GM12878 (cell line): ENCODE data around the gene CNOT8. TPM values are rescaled to one million over a fixed set of nuclear protein-coding genes. Genes with fewer than 3 reads are reported as not detected.
A peak's percentile ranks its signal among the peaks of the same experiment; 100 is the strongest.

Experiments
- BHLHE40 ChIP-seq, 2 experiments: fragments of 450-650 bp in 1 of 2; IDR thresholded peaks; 2 replicates each; pipeline ENCODE4 v1.6.1; 2011 to 2017; ENCODE audit warnings: low read depth in 2 of 2, borderline replicate concordance in 1 of 2, improper control_type of control experiment in 1 of 2, low read length in 1 of 2, mild to moderate bottlenecking in 1 of 2
- CBFB ChIP-seq: IDR thresholded peaks from 2 replicates; pipeline ENCODE4 v1.6.1; 2016; ENCODE audit warnings: antibody characterized with exemption, low read depth
- JUNB ChIP-seq: IDR thresholded peaks from 2 replicates; pipeline ENCODE4 v1.6.1; 2016; ENCODE audit warnings: antibody characterized with exemption, mild to moderate bottlenecking
- NFIC ChIP-seq: IDR thresholded peaks from 2 replicates; pipeline ENCODE4 v1.6.1; 2012; ENCODE audit warnings: low read depth, mild to moderate bottlenecking, inconsistent platforms, low read length, moderate library complexity
- RFX5 ChIP-seq: IDR thresholded peaks from 2 replicates; pipeline ENCODE4 v1.6.1; 2011; ENCODE audit warnings: low read depth, low read length, improper control_type of control experiment
- SMARCA5 ChIP-seq: fragments of 450-650 bp; IDR thresholded peaks from 2 replicates; pipeline ENCODE4 v1.6.1; 2017; ENCODE audit warnings: mild to moderate bottlenecking
- TARDBP ChIP-seq: IDR thresholded peaks from 2 replicates; pipeline ENCODE4 v1.6.1; 2016; ENCODE audit warnings: borderline replicate concordance
- YY1 ChIP-seq: IDR thresholded peaks from 2 replicates; pipeline ENCODE4 v1.6.1; 2011; ENCODE audit warnings: low read depth, mild to moderate bottlenecking, low read length
- ZSCAN29 ChIP-seq: fragments of 450-650 bp; IDR thresholded peaks from 2 replicates; pipeline ENCODE4 v1.6.1; 2017; ENCODE audit warnings: mild to moderate bottlenecking, moderate library complexity
- polyA plus RNA-seq, 11 experiments: library from polyadenylated mRNA; depleted of rRNA in 4 of 11; unstranded in 6 of 11; stranded (reverse) in 5 of 11; fragments of >200 nt; fragmentation: Nextera tagmentation in 4 of 11; fragmentation: Illumina TruSeq in 1 of 11; extraction: Ambion mirVana in 4 of 11; extraction: Trizol in 1 of 11; gene quantifications; 1 replicate in 1 of 11; 2 replicates in 10 of 11; pipeline versions ENCODE4 v1.2.1 to v1.2.3, GENCODE V29; 2011 to 2016; ENCODE audit warnings: inconsistent platforms in 2 of 11, missing spikeins in 2 of 11, low read depth in 1 of 11
- total RNA-seq, 4 experiments: library from RNA; depleted of rRNA in 3 of 4; stranded (reverse); fragments of >200 nt in 3 of 4; fragmentation: Illumina TruSeq in 1 of 4; extraction: Trizol in 1 of 4; gene quantifications; 2 replicates each; pipeline versions ENCODE4 v1.2.1 to v1.2.3, GENCODE V29; 2013 to 2021
- TF ChIP-seq, protein P1 (sequence below): fragments of 450-650 bp; IDR thresholded peaks from 2 replicates; pipeline ENCODE4 v1.6.1; 2017; ENCODE audit warnings: mild to moderate bottlenecking
- TF ChIP-seq, protein P2 (sequence below): IDR thresholded peaks from 2 replicates; pipeline ENCODE4 v1.6.1; 2012; ENCODE audit warnings: low read depth, low read length, improper control_type of control experiment
- TF ChIP-seq, protein P3 (sequence below): fragments of 450-650 bp; IDR thresholded peaks from 2 replicates; pipeline ENCODE4 v1.6.1; 2016; ENCODE audit warnings: mild to moderate bottlenecking
- TF ChIP-seq, protein P4 (sequence below): IDR thresholded peaks from 2 replicates; pipeline ENCODE4 v1.6.1; 2011; ENCODE audit warnings: borderline replicate concordance, low read depth, mild to moderate bottlenecking, moderate library complexity, mixed read lengths, low read length; ENCODE audit not compliant: insufficient read depth; ENCODE audit errors: extremely low read length
- TF ChIP-seq, protein P5 (sequence below): fragments of 450-650 bp; IDR thresholded peaks from 2 replicates; pipeline ENCODE4 v1.6.1; 2017; ENCODE audit warnings: antibody characterized with exemption, mild to moderate bottlenecking, moderate library complexity
- TF ChIP-seq, protein P6 (sequence below): IDR thresholded peaks from 2 replicates; pipeline ENCODE4 v1.6.1; 2012; ENCODE audit warnings: low read length, inconsistent platforms
- TF ChIP-seq, protein P7 (sequence below): fragments of 450-650 bp; formaldehyde crosslinking; IDR thresholded peaks from 2 replicates; pipeline ENCODE4 v1.4.0; 2022; ENCODE audit warnings: mild to moderate bottlenecking, moderate library complexity

The CNOT8 gene
- total and polyA plus RNA-seq, 10 of the 15 experiments (the other 5 are each of a cell fraction or from before 2014, with no cell fraction given) = 13.2 to 57.1 (median 39.0) TPM

DNA sequence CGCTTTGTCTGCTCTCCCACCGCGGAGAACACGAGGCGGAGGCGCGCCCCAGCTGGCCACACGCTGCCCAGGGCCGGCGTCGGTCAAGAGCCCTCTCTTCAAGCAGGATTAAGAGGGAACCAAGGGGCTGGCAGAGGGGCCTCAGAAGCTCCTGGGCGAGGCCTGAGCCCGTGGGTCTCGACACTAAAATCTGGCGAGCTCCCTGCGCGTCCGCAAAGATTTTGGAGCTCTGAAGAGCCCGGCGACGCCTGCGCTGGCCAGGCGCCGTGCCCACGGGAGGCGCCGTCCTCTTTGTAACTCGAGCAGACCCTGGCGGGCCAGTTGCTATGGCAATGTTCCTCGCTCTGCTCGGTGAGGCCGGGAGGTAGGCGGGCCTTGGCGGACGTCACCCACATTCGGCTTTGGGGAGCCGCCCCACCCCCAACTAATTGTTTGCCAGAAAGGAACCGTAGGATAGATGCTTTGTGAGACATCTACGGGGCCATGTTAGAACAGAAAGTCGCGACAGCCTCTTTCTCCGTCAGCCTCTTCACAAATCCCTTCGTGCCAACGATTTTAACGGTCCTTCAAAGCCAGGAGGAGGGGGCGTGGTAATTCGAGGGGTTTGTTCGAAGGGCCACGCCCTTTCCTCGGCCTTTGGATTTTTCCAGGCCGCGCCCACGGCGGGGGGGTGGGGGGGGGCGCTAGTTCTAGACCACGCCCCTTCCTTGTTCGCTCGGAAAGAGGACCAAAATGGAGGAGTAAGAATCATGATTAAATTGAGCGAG is 714 bp upstream of the CNOT8 start (continued):
- TF ChIP-seq, protein P1, sequence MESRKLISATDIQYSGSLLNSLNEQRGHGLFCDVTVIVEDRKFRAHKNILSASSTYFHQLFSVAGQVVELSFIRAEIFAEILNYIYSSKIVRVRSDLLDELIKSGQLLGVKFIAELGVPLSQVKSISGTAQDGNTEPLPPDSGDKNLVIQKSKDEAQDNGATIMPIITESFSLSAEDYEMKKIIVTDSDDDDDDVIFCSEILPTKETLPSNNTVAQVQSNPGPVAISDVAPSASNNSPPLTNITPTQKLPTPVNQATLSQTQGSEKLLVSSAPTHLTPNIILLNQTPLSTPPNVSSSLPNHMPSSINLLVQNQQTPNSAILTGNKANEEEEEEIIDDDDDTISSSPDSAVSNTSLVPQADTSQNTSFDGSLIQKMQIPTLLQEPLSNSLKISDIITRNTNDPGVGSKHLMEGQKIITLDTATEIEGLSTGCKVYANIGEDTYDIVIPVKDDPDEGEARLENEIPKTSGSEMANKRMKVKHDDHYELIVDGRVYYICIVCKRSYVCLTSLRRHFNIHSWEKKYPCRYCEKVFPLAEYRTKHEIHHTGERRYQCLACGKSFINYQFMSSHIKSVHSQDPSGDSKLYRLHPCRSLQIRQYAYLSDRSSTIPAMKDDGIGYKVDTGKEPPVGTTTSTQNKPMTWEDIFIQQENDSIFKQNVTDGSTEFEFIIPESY = no peak
- TF ChIP-seq RFX5 (no peak), ZSCAN29 (no peak), BHLHE40 (IDR thresholded peaks at IDR 0.05; ENCODE audit: borderline replicate concordance in 1 of 2, low read depth in 2 of 2, low read length in 1 of 2) (peak in 1 of 2 experiments; percentile 4; a peak in 1 of 4 replicates), CBFB (0 out of 2 replicates have a peak, but pooled peaks have one; percentile 29), SMARCA5 (no peak; the same call in none of the 2 replicates), NFIC (no peak), YY1 (no peak), TARDBP (no peak), JUNB (no peak)
- TF ChIP-seq, protein P2, sequence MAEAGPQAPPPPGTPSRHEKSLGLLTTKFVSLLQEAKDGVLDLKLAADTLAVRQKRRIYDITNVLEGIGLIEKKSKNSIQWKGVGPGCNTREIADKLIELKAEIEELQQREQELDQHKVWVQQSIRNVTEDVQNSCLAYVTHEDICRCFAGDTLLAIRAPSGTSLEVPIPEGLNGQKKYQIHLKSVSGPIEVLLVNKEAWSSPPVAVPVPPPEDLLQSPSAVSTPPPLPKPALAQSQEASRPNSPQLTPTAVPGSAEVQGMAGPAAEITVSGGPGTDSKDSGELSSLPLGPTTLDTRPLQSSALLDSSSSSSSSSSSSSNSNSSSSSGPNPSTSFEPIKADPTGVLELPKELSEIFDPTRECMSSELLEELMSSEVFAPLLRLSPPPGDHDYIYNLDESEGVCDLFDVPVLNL = peak; percentile 40; the same call in 1 of the 2 replicates
- TF ChIP-seq, protein P3, sequence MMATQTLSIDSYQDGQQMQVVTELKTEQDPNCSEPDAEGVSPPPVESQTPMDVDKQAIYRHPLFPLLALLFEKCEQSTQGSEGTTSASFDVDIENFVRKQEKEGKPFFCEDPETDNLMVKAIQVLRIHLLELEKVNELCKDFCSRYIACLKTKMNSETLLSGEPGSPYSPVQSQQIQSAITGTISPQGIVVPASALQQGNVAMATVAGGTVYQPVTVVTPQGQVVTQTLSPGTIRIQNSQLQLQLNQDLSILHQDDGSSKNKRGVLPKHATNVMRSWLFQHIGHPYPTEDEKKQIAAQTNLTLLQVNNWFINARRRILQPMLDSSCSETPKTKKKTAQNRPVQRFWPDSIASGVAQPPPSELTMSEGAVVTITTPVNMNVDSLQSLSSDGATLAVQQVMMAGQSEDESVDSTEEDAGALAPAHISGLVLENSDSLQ = no peak
- TF ChIP-seq, protein P4, sequence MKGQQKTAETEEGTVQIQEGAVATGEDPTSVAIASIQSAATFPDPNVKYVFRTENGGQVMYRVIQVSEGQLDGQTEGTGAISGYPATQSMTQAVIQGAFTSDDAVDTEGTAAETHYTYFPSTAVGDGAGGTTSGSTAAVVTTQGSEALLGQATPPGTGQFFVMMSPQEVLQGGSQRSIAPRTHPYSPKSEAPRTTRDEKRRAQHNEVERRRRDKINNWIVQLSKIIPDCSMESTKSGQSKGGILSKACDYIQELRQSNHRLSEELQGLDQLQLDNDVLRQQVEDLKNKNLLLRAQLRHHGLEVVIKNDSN = no peak
- TF ChIP-seq, protein P5, sequence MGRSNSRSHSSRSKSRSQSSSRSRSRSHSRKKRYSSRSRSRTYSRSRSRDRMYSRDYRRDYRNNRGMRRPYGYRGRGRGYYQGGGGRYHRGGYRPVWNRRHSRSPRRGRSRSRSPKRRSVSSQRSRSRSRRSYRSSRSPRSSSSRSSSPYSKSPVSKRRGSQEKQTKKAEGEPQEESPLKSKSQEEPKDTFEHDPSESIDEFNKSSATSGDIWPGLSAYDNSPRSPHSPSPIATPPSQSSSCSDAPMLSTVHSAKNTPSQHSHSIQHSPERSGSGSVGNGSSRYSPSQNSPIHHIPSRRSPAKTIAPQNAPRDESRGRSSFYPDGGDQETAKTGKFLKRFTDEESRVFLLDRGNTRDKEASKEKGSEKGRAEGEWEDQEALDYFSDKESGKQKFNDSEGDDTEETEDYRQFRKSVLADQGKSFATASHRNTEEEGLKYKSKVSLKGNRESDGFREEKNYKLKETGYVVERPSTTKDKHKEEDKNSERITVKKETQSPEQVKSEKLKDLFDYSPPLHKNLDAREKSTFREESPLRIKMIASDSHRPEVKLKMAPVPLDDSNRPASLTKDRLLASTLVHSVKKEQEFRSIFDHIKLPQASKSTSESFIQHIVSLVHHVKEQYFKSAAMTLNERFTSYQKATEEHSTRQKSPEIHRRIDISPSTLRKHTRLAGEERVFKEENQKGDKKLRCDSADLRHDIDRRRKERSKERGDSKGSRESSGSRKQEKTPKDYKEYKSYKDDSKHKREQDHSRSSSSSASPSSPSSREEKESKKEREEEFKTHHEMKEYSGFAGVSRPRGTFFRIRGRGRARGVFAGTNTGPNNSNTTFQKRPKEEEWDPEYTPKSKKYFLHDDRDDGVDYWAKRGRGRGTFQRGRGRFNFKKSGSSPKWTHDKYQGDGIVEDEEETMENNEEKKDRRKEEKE = no peak
- TF ChIP-seq, protein P6, sequence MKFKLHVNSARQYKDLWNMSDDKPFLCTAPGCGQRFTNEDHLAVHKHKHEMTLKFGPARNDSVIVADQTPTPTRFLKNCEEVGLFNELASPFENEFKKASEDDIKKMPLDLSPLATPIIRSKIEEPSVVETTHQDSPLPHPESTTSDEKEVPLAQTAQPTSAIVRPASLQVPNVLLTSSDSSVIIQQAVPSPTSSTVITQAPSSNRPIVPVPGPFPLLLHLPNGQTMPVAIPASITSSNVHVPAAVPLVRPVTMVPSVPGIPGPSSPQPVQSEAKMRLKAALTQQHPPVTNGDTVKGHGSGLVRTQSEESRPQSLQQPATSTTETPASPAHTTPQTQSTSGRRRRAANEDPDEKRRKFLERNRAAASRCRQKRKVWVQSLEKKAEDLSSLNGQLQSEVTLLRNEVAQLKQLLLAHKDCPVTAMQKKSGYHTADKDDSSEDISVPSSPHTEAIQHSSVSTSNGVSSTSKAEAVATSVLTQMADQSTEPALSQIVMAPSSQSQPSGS = no peak
- TF ChIP-seq, protein P7, sequence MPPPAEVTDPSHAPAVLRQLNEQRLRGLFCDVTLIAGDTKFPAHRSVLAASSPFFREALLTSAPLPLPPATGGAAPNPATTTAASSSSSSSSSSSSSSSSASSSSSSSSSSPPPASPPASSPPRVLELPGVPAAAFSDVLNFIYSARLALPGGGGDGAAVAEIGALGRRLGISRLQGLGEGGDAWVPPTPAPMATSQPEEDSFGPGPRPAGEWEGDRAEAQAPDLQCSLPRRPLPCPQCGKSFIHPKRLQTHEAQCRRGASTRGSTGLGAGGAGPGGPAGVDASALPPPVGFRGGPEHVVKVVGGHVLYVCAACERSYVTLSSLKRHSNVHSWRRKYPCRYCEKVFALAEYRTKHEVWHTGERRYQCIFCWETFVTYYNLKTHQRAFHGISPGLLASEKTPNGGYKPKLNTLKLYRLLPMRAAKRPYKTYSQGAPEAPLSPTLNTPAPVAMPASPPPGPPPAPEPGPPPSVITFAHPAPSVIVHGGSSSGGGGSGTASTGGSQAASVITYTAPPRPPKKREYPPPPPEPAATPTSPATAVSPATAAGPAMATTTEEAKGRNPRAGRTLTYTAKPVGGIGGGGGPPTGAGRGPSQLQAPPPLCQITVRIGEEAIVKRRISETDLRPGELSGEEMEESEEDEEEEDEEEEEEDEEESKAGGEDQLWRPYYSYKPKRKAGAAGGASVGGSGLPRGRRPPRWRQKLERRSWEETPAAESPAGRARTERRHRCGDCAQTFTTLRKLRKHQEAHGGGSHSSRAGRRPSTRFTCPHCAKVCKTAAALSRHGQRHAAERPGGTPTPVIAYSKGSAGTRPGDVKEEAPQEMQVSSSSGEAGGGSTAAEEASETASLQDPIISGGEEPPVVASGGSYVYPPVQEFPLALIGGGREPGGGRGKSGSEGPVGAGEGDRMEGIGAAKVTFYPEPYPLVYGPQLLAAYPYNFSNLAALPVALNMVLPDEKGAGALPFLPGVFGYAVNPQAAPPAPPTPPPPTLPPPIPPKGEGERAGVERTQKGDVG (CRISPR knock-in tag) = no peak
